Activated T-helper 1 cell treated with anti-CD3 and anti-CD28 coated beads, Interleukin-12 subunit alpha, Interleukin-12 subunit beta, Interleukin-2, Interleukin-4 antibody, amounts not matched to agents 30 ng/mL and 10 ng/mL and 1 ng/mL, durations not matched to agents 14 hours and 24 hours and 36 hours (primary cell): ENCODE data around the gene MAGOH. TPM values are rescaled to one million over a fixed set of nuclear protein-coding genes. Genes with fewer than 3 reads are reported as not detected.

Experiments
- DNase-seq: peaks from one replicate; pipeline ENCODE4 v3.0.0; 2021; ENCODE audit warnings: low spot score
- H3K27ac Mint-ChIP-seq: one replicate; pipeline ENCODE4 v1.8.0; 2021; ENCODE audit warnings: mild to moderate bottlenecking, mixed read lengths
- H3K27me3 Mint-ChIP-seq: one replicate; pipeline ENCODE4 v1.8.0; 2022; ENCODE audit warnings: mild to moderate bottlenecking, moderate library complexity, mixed read lengths; ENCODE audit not compliant: insufficient read depth
- H3K36me3 Mint-ChIP-seq: one replicate; pipeline ENCODE4 v1.8.0; 2021; ENCODE audit warnings: low read depth, mixed read lengths
- H3K4me1 Mint-ChIP-seq: one replicate; pipeline ENCODE4 v1.8.0; 2021; ENCODE audit warnings: low read depth, mixed read lengths
- H3K4me3 Mint-ChIP-seq: one replicate; pipeline ENCODE4 v1.8.0; 2021; ENCODE audit warnings: mild to moderate bottlenecking, moderate library complexity, mixed read lengths
- H3K9me3 Mint-ChIP-seq: one replicate; pipeline ENCODE4 v1.8.0; 2021; ENCODE audit warnings: mixed read lengths
- intact Hi-C: fragments of 100-400 bp; cut with micrococcal nuclease; formaldehyde crosslinking; loops from one replicate; pipeline ENCODE4 v1.15.1; 2024
- total RNA-seq: library from RNA; stranded (reverse); gene quantifications from 2 replicates; pipeline ENCODE4 v1.2.3, GENCODE V29; 2022

The MAGOH gene
- total RNA-seq, 1 donor from 2014 or later, result 104 TPM

DNA sequence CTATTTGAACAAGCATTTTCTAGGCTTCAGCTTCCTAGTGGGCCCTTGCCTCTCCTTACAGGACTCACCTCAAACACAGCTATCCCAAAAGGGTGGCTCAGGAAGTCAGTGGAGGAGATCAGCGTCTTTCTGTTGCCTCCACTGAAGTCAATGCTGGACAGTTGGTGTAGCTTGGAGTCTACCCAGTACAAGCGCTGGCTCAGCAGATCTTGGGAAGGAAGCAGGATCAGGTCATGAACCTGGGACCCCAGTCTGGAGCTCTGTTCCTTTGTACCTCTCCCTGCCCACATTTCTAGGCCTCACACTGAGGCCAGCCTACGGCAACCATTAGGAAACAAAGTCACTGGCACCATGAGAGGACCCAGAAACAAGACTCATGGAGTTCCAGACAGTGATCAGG, 23.7 kb upstream of the MAGOH start:
- intact Hi-C loops, result no loop called here
- H3K4me1 Mint-ChIP-seq, result no peaks in the 10 kb centered on the region

DNA sequence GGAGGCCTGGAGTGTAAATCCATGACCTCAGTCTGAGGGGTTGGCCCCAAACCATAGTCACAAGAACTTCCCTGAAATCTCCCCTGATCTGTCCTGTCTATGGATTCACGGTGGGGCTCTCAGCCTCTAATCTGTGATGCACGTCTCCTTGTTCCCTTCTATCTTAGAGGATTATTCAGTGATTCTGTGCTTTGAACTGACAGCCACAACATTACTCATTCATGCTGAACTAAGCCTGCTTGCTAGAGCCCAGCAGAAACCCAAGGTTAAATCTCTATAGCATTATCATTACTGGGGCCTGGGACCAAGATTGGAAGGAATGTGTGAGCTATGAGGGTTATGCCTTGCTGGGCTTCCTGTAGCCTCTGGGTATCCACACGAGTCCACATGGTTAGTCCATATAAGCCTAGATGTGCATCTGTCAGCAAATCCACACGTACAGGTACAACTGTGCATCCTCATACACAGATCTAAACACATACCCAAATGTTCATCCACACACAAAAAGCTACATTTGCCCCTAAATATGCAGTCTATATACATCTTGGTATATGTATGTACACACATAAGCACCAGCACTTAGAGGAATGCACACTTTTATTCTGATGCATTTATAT, 22.4 kb upstream of the MAGOH start:
- Mint-ChIP-seq H3K27me3 (no peaks in the 10 kb centered on the region), H3K4me1 (no peaks in the 10 kb centered on the region), H3K4me3 (no peak overlapping the region), H3K27ac (no peak overlapping the region), H3K36me3 (peaks cover 49% of the 10 kb centered on the region), H3K9me3 (no peaks in the 10 kb centered on the region)
- no peak for DNase-seq
- intact Hi-C loops, result no loop called here

More for the DNA sequence above, 23.7 kb upstream of the MAGOH start:
- Mint-ChIP-seq H3K9me3 (no peaks in the 10 kb centered on the region), H3K36me3 (peaks cover 54% of the 10 kb centered on the region), H3K27ac (no peak overlapping the region), H3K27me3 (no peaks in the 10 kb centered on the region), H3K4me3 (no peak overlapping the region)
- no peak for DNase-seq

DNA sequence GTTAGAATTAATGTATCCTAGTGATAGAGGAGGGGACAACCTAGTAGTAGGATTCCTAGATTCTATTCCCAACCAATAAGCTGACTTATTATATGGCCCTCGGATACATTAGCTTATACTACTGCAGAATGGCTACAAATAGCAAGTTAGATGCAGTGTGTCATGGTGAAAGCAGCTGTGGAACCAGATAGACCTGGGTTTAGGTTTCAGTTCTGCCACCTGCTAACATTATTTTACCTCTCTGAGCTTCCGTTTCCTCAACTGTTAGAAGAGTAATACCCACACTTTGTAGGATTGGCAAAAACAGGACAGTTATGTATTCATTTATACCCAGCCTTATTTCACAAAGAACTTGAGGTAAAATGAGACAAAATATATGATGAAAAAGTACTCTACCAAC, 21.6 kb upstream of the MAGOH start:
- Mint-ChIP-seq H3K27me3 (no peaks in the 10 kb centered on the region), H3K27ac (no peak overlapping the region), H3K9me3 (no peaks in the 10 kb centered on the region), H3K4me1 (no peaks in the 10 kb centered on the region), H3K4me3 (no peak overlapping the region), H3K36me3 (peaks cover 43% of the 10 kb centered on the region)
- intact Hi-C loops, result no loop called here
- no peak for DNase-seq

DNA sequence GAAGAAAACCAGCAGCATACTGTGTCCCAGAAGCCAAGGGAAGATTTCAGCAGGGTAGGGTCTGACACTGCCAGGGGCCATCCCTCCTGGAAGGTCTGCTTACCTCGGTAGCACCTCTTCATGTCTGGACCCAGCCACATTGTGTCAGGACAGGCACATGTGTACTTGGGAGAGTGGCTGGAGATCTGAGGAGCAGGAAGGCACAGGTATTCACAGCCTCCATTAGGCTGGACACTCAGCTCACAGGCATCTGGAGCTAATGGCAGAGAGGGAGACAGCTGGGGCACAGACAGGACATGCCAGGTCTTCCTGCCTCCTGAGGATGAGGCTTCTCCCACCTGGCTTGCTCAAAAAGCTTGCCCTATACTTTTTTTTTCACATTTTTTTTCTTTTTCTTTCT, 19.9 kb upstream of the MAGOH start:
- intact Hi-C loops, result no loop called here
- H3K9me3 Mint-ChIP-seq, result no peaks in the 10 kb centered on the region
- no peak overlapping the region for H3K27ac Mint-ChIP-seq
- H3K27me3 Mint-ChIP-seq, result no peaks in the 10 kb centered on the region
- H3K4me3 Mint-ChIP-seq, result no peak overlapping the region
- no peaks in the 10 kb centered on the region for H3K4me1 Mint-ChIP-seq
- DNase-seq, result no peak
- peaks cover 41% of the 10 kb centered on the region for H3K36me3 Mint-ChIP-seq

DNA sequence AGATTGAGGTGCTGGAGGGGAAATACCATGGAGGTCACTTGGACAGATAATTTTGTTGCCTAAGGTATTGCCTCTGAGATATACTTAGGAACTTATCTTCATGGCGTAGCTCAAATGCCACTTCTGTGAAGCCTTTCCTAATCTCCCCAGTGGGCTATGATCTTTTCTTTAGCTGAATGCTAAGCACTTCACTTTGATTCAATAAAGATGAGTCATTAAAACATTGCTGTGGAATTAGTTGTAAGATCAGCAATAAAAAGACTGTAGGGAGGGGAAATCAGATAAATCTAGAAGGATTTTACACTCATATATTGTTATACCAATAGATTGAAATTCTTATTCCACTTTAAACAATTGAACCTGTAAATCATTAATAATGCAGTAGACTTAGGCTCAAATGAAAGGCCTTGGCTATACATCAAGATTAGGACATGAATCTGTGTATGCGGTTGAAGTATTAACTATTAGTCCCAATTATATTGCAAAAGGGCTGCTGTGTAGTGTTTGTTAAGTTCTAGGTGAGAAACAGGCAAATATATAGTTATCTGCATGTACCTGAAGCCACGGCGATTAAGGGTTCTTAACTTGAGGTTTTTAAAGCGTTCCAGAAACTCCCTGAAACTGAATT, 19.2 kb upstream of the MAGOH start:
- Mint-ChIP-seq H3K27ac (no peak overlapping the region), H3K36me3 (peaks cover 43% of the 10 kb centered on the region), H3K4me1 (no peaks in the 10 kb centered on the region), H3K9me3 (no peaks in the 10 kb centered on the region), H3K27me3 (no peaks in the 10 kb centered on the region), H3K4me3 (no peak overlapping the region)
- intact Hi-C loops, result no loop called here
- no peak for DNase-seq

DNA sequence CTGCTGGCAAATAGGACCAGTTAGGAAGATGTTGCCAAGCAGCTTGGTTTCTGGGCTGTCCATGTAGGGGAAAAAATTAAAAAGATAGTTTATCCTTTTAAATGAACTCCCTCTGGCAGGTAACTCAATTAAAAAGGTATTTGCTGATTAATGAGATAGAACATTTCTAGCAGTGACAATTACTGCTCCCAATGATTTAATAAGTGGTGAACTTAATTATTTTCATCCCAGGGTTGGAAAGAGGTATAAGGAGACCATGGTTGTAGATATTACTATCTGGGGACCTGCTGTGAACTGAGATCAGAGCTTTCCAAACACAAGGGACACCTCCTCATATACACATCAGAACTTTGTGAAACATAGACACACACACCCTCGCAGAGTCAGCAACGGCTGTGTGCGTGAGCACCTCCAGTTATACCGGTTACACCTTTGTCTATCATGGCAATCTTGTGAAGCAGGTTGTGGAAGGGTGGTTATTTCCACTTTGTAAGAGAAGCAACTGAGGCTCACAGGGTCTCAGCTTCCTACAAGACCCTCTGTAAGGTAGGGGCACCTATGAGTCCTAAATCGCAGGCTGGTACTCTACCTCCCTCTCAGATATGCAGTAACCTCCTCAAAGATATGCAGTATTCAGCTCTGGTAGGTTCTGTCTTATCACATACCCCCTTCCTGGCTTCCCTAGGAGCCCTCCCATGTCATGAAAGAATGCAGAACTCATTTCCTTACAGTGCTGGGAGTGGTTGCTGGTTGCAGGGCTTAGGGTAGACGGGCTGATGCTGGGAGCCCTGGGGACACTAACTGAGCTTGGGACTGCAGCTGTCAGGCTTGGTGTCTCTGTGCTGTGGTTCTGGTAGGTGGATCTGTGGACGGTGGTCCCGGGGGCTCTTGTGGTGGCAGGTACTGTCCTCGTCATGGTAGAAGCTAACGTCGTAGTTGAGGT, 18.5 kb upstream of the MAGOH start:
- peaks cover 44% of the 10 kb centered on the region for H3K36me3 Mint-ChIP-seq
- no peaks in the 10 kb centered on the region for H3K27me3 Mint-ChIP-seq
- intact Hi-C loops, result no loop called here
- H3K4me3 Mint-ChIP-seq, result no peak overlapping the region
- DNase-seq, result no peak
- no peak overlapping the region for H3K27ac Mint-ChIP-seq
- H3K4me1 Mint-ChIP-seq, result no peaks in the 10 kb centered on the region
- H3K9me3 Mint-ChIP-seq, result no peaks in the 10 kb centered on the region

DNA sequence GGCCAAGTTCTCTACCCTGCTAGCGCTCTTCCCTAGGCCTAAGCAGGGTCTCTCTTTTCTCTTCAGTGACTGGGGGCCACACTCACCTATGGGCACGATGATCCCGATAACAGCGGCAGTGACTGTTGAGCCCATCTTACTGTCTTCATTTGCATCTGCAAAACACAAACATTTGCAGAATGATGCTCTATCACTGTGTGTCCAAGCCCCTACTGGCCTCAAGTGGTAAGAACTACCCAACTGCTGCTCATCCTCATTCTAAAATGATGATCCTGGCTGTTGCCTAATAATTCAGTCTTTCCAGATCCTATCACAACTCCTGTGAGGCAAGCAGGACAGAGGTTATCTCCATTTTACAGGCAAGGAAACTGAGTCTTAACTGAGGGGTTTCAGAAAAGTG, 16.7 kb upstream of the MAGOH start:
- H3K27me3 Mint-ChIP-seq, result no peaks in the 10 kb centered on the region
- no peaks in the 10 kb centered on the region for H3K4me1 Mint-ChIP-seq
- intact Hi-C loops, result no loop called here
- H3K9me3 Mint-ChIP-seq, result no peaks in the 10 kb centered on the region
- no peak overlapping the region for H3K4me3 Mint-ChIP-seq
- H3K36me3 Mint-ChIP-seq, result peaks cover 52% of the 10 kb centered on the region
- DNase-seq, result no peak
- no peak overlapping the region for H3K27ac Mint-ChIP-seq

DNA sequence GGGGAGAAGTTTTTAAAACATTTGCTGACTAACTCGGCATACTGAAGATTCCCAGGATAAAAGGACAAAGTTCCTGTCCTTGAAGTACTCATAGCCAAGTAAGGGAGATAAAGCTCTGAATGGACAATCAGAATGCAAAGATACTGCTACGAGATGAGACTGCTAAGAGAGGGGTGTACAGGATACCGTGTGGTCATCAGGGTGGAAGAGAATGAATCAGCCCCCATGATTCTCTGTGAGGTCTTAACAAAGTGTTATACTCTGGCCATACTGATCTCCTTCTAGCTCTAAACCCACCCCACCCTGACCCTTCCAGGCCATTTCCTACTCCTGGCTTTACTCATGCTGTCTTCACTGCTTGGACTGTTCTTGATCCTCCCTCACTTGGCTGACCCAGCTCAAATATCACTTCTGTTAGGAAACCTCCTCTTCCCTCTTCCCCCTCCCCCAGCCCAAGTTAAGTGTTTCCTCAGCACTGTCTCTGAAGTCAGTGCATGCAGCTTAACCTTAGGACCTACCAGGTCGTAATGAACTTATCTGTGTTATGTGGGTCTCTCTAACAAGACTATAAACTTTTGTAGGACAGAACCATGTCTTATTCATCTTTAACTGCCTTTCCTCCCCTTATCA, 15.8 kb upstream of the MAGOH start:
- no peaks in the 10 kb centered on the region for H3K27me3 Mint-ChIP-seq
- no peak overlapping the region for H3K4me3 Mint-ChIP-seq
- peaks cover 53% of the 10 kb centered on the region for H3K36me3 Mint-ChIP-seq
- no peak overlapping the region for H3K27ac Mint-ChIP-seq
- no peaks in the 10 kb centered on the region for H3K9me3 Mint-ChIP-seq
- no peaks in the 10 kb centered on the region for H3K4me1 Mint-ChIP-seq
- intact Hi-C loops, result no loop called here
- no peak for DNase-seq

DNA sequence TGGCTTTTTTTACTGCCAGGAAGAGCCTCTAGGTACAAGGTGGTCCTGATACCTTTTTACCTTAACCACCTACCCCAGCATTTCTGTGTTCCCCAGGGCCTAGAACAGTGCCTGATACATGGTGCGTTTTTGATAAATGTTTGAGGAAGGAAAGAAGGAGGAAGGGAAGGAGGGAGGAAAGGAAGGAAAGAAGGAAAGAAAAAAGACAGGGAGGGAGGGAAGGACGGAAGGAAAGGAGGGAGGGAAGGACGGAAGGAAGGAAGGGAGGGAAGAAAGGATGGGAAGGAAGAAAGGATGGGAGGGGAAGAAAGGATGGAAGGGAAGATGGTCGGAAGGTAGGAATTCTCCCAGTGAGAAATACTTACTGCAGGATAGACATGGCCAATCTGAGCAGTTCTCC, 12.0 kb upstream of the MAGOH start:
- H3K9me3 Mint-ChIP-seq, result no peaks in the 10 kb centered on the region
- H3K4me1 Mint-ChIP-seq, result no peaks in the 10 kb centered on the region
- intact Hi-C loops, result no loop called here
- DNase-seq, result no peak
- H3K27ac Mint-ChIP-seq, result no peak overlapping the region
- no peaks in the 10 kb centered on the region for H3K27me3 Mint-ChIP-seq
- no peak overlapping the region for H3K4me3 Mint-ChIP-seq
- H3K36me3 Mint-ChIP-seq, result peaks cover 55% of the 10 kb centered on the region

DNA sequence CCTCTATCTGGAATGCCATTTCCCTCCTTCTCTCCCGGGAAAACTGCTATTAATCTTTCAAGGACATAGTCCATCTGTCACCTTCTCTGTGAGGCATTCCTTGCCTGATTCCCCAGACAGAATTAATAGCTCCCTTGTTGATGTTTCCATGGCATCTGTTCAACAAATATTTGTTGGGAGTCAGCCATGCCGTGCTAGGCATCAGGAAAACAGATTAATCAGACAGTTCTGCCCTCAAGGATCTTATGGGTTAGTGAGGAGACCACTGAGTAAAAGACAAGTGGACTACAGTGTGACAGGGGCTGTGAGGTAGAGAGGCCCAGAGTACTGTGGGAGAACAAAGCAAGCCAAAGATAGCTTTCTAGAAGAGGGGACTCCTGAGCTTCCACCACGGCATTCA, 11.4 kb upstream of the MAGOH start:
- H3K36me3 Mint-ChIP-seq, result peaks cover 58% of the 10 kb centered on the region
- no peaks in the 10 kb centered on the region for H3K27me3 Mint-ChIP-seq
- no peak overlapping the region for H3K27ac Mint-ChIP-seq
- no peak overlapping the region for H3K4me3 Mint-ChIP-seq
- H3K4me1 Mint-ChIP-seq, result no peaks in the 10 kb centered on the region
- no peaks in the 10 kb centered on the region for H3K9me3 Mint-ChIP-seq
- intact Hi-C loops, result no loop called here
- no peak for DNase-seq

DNA sequence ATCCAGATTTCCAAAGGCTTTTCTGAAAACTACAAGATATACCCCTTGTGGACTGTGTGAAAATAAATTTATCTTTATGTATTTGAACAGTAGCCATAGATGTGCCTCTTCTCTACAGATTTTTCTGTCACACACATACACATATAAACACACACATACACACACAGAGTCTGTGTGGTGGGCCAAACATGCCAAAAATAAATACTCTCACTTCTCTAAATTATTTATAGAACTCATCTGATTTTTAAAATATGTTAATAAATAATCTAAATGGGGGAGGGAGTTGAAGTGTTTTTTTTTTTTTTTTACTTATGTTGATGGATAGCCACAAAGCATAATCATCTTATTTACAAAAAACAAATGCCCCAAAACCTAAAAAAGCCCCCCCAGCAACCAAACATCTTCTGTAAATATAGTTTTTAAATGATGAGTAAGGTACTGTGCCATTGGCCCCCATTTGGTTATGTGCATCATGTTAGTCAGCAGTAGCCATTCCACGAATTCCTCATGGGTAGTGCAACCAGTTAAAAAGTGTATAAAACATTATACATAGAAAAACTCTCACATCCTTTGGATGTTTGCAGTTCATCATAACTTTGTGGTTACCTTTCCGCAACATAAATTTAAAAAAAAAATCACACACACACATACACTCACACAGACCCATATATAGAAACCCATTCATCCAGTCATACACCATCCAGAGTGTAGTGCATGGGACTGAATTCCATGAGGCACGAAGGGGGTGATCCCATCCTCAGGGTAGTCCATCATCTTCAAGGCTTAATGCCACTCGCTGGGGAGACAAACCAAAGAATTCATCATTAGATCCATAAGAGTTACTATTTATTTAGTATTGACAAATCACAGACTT, 8.2 kb upstream of the MAGOH start:
- Mint-ChIP-seq H3K36me3 (peaks cover 54% of the 10 kb centered on the region), H3K4me3 (no peak overlapping the region), H3K27me3 (no peaks in the 10 kb centered on the region), H3K4me1 (no peaks in the 10 kb centered on the region), H3K9me3 (no peaks in the 10 kb centered on the region), H3K27ac (no peak overlapping the region)
- intact Hi-C loops, result no loop called here
- no peak for DNase-seq

DNA sequence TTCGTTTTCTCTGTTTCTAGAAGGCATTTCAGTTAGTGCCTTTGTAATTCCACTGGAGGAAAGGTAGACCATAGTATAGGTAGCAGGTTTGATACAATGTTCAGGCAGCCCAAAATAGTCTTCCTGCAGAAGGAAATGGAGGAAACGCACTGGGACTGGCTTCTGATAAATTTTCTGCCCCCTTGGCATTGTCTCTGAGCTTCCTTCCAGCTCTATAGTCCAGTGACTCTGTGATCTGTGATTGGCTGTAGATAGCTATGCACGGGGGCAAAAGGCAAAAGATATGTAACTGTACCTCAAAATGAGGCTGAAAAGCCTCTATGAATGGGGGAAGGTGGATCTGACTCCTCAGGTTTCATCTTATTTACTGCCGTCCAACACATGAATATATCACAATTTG, 5.8 kb upstream of the MAGOH start:
- peaks cover 37% of the 10 kb centered on the region for H3K36me3 Mint-ChIP-seq
- no peak overlapping the region for H3K27ac Mint-ChIP-seq
- DNase-seq, result no peak
- peaks cover under 1% of the 10 kb centered on the region for H3K4me1 Mint-ChIP-seq
- intact Hi-C loops, result no loop called here
- H3K9me3 Mint-ChIP-seq, result no peaks in the 10 kb centered on the region
- no peaks in the 10 kb centered on the region for H3K27me3 Mint-ChIP-seq
- H3K4me3 Mint-ChIP-seq, result no peak overlapping the region
